Spleen (tissue), 11 donors: Measurements from ENCODE around the gene LYPLA2. TPM values are rescaled to one million over a fixed set of nuclear protein-coding genes. Genes with fewer than 3 reads are reported as not detected.

Experiments used
- DNase-seq: peaks from one replicate; pipeline ENCODE4 v3.0.0-alpha.2; 2020
- H3K27ac ChIP-seq, 8 donors: fragments of 200-600 bp; sonication (generic) in 7 of 8; 1 replicate in 4 of 8; 2 replicates in 4 of 8; pipeline versions ENCODE4 v1.5.0 to v1.8.0; 2016 to 2021; ENCODE audit warnings: inconsistent platforms in 4 of 8, mild to moderate bottlenecking in 4 of 8, moderate library complexity in 1 of 8
- H3K27me3 ChIP-seq, 7 donors: fragments of 200-600 bp; sonication (generic) in 6 of 7; replicated peaks in 1 of 7; 1 replicate in 4 of 7; 2 replicates in 3 of 7; pipeline versions ENCODE4 v1.5.0 to v1.8.0; 2016 to 2021; ENCODE audit warnings: inconsistent platforms in 3 of 7, mild to moderate bottlenecking in 1 of 7
- H3K36me3 ChIP-seq, 6 donors: fragments of 200-600 bp; sonication (generic) in 5 of 6; 1 replicate in 4 of 6; 2 replicates in 2 of 6; pipeline versions ENCODE4 v1.5.0 to v1.8.0; 2016 to 2021; ENCODE audit warnings: inconsistent platforms in 2 of 6
- H3K4me1 ChIP-seq, 6 donors: fragments of 200-600 bp; sonication (generic) in 5 of 6; 1 replicate in 3 of 6; 2 replicates in 3 of 6; pipeline versions ENCODE4 v1.5.0 to v1.8.0; 2016 to 2021; ENCODE audit warnings: inconsistent platforms in 3 of 6
- H3K4me3 ChIP-seq, 8 donors: fragments of 200-600 bp; sonication (generic) in 7 of 8; 1 replicate in 4 of 8; 2 replicates in 4 of 8; pipeline versions ENCODE4 v1.5.0 to v1.8.0; 2016 to 2021; ENCODE audit warnings: inconsistent platforms in 4 of 8, mild to moderate bottlenecking in 4 of 8, moderate library complexity in 2 of 8
- H3K9me3 ChIP-seq, 8 donors: fragments of 200-600 bp; sonication (generic) in 7 of 8; 1 replicate in 4 of 8; 2 replicates in 4 of 8; pipeline versions ENCODE4 v1.5.0 to v1.8.0; 2016 to 2021; ENCODE audit warnings: inconsistent platforms in 4 of 8
- CTCF ChIP-seq, 11 experiments: fragments of 200-600 bp in 7 of 11; fragments of 450-650 bp in 4 of 11; sonication (generic) in 4 of 11; IDR thresholded peaks in 8 of 11; conservative IDR thresholded peaks in 3 of 11; 1 replicate in 7 of 11; 2 replicates in 4 of 11; pipeline versions ENCODE4 v1.4.0 to v1.8.0; 2016 to 2021; ENCODE audit warnings: antibody characterized with exemption in 11 of 11, inconsistent platforms in 4 of 11, mild to moderate bottlenecking in 1 of 11
- POLR2A ChIP-seq, 3 donors: fragments of 450-650 bp; IDR thresholded peaks; one replicate each; pipeline ENCODE4 v1.5.1; 2017; ENCODE audit warnings: antibody characterized with exemption in 3 of 3, mild to moderate bottlenecking in 1 of 3
- POLR2AphosphoS5 ChIP-seq, 3 donors: sonication (generic); formaldehyde crosslinking; IDR thresholded peaks; one replicate each; pipeline ENCODE4 v1.5.1; 2017; ENCODE audit warnings: antibody characterized with exemption in 3 of 3
- WGBS, 5 donors: extraction: QIAGEN DNeasy Blood & Tissue Kit in 3 of 5; methylation state at CpG; one replicate each; pipeline versions ENCODE4 v1.1.5 to v1.1.7; 2013 to 2018; 5-methylcytosine and 5-hydroxymethylcytosine counted together
- intact Hi-C: fragments of 100-400 bp; cut with DNase I; formaldehyde crosslinking; loops from one replicate; pipeline ENCODE4 v1.15.0; 2023; ENCODE audit warnings: low total_unique reads
- polyA plus RNA-seq, 3 donors: library from polyadenylated mRNA; stranded (reverse); fragments of 200-250 nt; gene quantifications; one replicate each; pipeline ENCODE4 v1.2.1, GENCODE V29; 2013
- total RNA-seq, 7 donors: library from RNA; depleted of rRNA in 3 of 7; stranded (reverse); fragments of >200 nt in 3 of 7; fragmentation: NEBNext Ultra II Directional in 4 of 7; extraction: Animal tissue kit (Norgen Biotek cat#: 25700) in 4 of 7; gene quantifications; one replicate each; pipeline versions ENCODE4 v1.1.0 to v1.2.1, GENCODE V29; 2016 to 2021
- donor health status: healthy with polysubstance abuse.
- donor health status: DM: no; HTN: no; CAD: no; lungs with moderate emphysema.
- donor health status: DM: no; HTN: no; CAD: no.
- donor health status: Bipolar disorder and iron deficiency.
- donor health status: healthy.
- donor health status: DM: no; HTN: no; CAD: no.
- donor health status: DM: yes; HTN: yes; CAD: no.

Gene LYPLA2
- total and polyA plus RNA-seq, 10 donors, result 46.9 to 87.5 (median 55.8) TPM

DNA sequence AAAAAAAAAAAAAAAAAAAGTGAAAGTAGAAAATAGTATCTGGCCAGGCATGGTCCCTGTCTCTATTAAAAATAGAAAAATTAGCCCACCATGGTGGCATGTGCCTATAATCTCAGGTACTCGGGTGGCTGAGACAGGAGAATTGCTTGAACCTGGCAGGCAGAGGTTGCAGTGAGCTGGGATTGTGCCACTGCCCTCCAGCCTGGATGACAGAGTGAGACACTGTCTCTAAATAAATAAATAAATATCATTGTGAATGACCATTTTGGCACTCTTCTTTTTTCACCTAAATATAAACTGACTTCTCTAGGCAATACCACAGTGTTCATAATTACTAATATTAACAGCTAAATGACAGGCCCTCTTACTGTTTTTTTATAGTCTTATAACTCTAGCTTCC is 33.1 kb upstream of the LYPLA2 start:
- H3K27ac ChIP-seq, result no peak overlapping the region
- H3K9me3 ChIP-seq, result no peaks in the 10 kb centered on the region
- DNase-seq, result no peak
- peaks cover 14 to 100% (median 91%) of the 10 kb centered on the region in 6 donors for H3K36me3 ChIP-seq
- no peaks in the 10 kb centered on the region for H3K27me3 ChIP-seq
- no peak overlapping the region for H3K4me3 ChIP-seq
- TF ChIP-seq CTCF (IDR thresholded peaks at IDR 0.05 in 8 of 11, conservative IDR thresholded peaks at IDR 0.05 in 3 of 11) (no peak), POLR2AphosphoS5 (IDR thresholded peaks at IDR 0.05) (no peak), POLR2A (IDR thresholded peaks at IDR 0.05) (no peak)
- H3K4me1 ChIP-seq, result no peaks in the 10 kb centered on the region
- 90 to 96% (median 94%) methylated on average over 1 of the region's 1 CpG for WGBS, 5 donors
- intact Hi-C loops, result no loop called here

DNA sequence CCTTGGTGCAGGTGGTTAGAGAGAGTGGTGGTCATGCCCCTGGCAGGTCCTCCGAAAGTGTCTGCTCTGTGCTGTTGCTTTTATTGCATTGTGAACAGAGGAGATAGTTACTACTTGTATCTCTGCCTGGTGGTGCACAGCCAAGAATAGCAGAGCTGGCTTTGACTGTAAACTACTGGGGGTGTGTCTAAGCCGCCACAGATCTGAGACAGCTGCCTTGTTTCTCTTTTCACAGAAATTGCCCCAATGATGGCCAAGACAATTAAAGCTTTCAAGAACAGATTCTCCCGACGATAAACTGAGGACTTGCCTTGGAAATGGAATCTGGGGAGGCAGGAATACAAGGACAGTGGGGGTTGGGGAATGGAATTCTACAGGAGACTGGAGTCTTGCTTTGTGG is 31.7 kb upstream of the LYPLA2 start:
- DNase-seq, result no peak
- Histone ChIP-seq H3K9me3 (no peaks in the 10 kb centered on the region), H3K27ac (no peak overlapping the region), H3K36me3 (peaks cover 13 to 100% (median 78%) of the 10 kb centered on the region in 6 donors), H3K4me1 (peaks cover 0 to 9% (median 0%) of the 10 kb centered on the region in 6 donors), H3K27me3 (no peaks in the 10 kb centered on the region), H3K4me3 (no peak overlapping the region)
- intact Hi-C loops, result no loop called here
- TF ChIP-seq CTCF (IDR thresholded peaks at IDR 0.05 in 8 of 11, conservative IDR thresholded peaks at IDR 0.05 in 3 of 11), result no peak
- no peak for TF ChIP-seq POLR2AphosphoS5 (IDR thresholded peaks at IDR 0.05)
- WGBS, 5 donors, result 68 to 83% (median 80%) methylated on average over 4 of the region's 4 CpGs

- peaks cover 0 to 100% (median 42%) of the 10 kb centered on the region in 6 donors for H3K36me3 ChIP-seq
- no peak overlapping the region for H3K4me3 ChIP-seq
- no peak overlapping the region for H3K27ac ChIP-seq
- H3K4me1 ChIP-seq, result peaks cover 0 to 9% (median 0%) of the 10 kb centered on the region in 6 donors
- 82 to 95% (median 92%) methylated on average over 7 of the region's 7 CpGs for WGBS, 5 donors
- H3K27me3 ChIP-seq, result no peaks in the 10 kb centered on the region
- H3K9me3 ChIP-seq, result no peaks in the 10 kb centered on the region
- DNase-seq, result no peak
- no peak for TF ChIP-seq CTCF (IDR thresholded peaks at IDR 0.05 in 8 of 11, conservative IDR thresholded peaks at IDR 0.05 in 3 of 11)
- TF ChIP-seq POLR2AphosphoS5 (IDR thresholded peaks at IDR 0.05), result no peak
- no peak for TF ChIP-seq POLR2A (IDR thresholded peaks at IDR 0.05)
- intact Hi-C loops, result no loop called here
Observed at GRCh38 chr1:23763041-23763577, 27.8 kb upstream of the LYPLA2 start.

DNA sequence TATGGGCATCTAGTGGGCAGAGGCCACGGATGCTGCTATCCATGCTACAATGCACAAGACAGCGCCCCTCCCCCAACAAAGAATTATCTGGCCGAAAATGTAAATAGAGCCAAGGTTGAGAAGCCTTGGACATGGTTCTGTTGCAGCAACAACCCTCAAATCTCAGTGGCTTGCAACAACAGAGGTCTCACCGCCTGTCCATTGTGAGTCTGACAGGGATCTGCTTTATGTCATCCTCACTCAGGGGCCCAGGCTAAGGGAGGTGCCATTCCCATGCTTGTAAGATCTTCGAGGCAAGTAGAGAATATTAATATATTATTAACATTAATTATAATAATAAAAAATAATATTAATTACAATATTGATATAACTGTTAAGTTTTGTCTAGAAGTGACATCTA is 22.2 kb upstream of the LYPLA2 start:
- Histone ChIP-seq H3K9me3 (no peaks in the 10 kb centered on the region), H3K27ac (no peak overlapping the region), H3K27me3 (no peaks in the 10 kb centered on the region), H3K4me1 (peaks cover 0 to 9% (median 7%) of the 10 kb centered on the region in 6 donors), H3K36me3 (peaks cover 0 to 69% (median 5%) of the 10 kb centered on the region in 6 donors), H3K4me3 (no peak overlapping the region)
- intact Hi-C loops, result no loop called here
- WGBS, 5 donors, result 85 to 96% (median 88%) methylated on average over 5 of the region's 5 CpGs
- DNase-seq, result no peak
- TF ChIP-seq POLR2A (IDR thresholded peaks at IDR 0.05) (no peak), CTCF (IDR thresholded peaks at IDR 0.05 in 8 of 11, conservative IDR thresholded peaks at IDR 0.05 in 3 of 11) (no peak), POLR2AphosphoS5 (IDR thresholded peaks at IDR 0.05) (no peak)
